Ramos (cell line): ENCODE data around the gene TSC22D4.
"Not testable (repeated sequence)": the region's sequence is repeated elsewhere in the genome, so short reads cannot be mapped to it uniquely, and the experiment has no call there.

Experiments
- in situ Hi-C: fragments of 300-500 bp; cut with MboI; formaldehyde crosslinking; loops from one replicate; pipeline ENCODE4 v1.14.3; 2022; ENCODE audit warnings: low sequenced_read_pairs; ENCODE audit not compliant: unreplicated experiment

Gene TSC22D4

DNA sequence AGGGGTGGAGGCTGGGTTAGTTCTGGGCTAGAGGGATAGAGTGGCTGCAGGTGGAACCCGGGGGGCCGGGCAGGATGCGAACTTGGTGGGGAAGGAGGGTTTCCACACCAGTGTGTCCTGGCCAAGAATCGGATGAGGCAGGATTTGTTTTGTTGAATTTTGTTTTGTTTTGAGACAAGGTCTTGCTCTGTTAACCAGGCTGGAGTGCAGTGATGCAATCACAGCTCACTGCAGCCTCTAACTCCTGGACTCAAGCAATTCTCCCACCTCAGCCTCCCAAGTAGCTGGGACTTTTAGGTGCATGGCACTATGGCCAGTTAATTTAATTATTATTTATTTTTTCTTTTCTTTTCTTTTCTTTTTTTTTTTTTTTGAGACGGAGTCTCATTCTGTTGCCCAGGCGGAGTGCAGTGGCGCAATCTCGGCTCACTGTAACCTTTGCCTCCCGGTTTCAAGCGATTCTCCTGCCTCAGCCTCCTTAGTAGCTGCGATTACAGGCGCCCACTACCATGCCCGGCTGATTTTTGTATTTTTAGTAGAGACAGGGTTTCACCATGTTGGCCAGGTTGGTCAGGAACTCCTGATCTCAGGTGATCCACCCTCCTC is 29.7 kb downstream of the TSC22D4 start:
- in situ Hi-C loops: no loop called here

GRCh38 chr7:100447363-100447762 is 31.7 kb downstream of the TSC22D4 start:
- in situ Hi-C loops: not testable (repeated sequence)

- in situ Hi-C loops: no loop called here
Measured at GRCh38 chr7:100446040-100446439, 33.0 kb downstream of the TSC22D4 start.

- in situ Hi-C loops: no loop called here
Measured at GRCh38 chr7:100444311-100445278, 34.4 kb downstream of the TSC22D4 start.

GRCh38 chr7:100443096-100443840 is 35.7 kb downstream of the TSC22D4 start:
- in situ Hi-C loops: no loop called here

GRCh38 chr7:100441641-100442535 is 37.1 kb downstream of the TSC22D4 start:
- in situ Hi-C loops: no loop called here

GRCh38 chr7:100439244-100439643 is 39.8 kb downstream of the TSC22D4 start:
- in situ Hi-C loops: not testable (repeated sequence)

- in situ Hi-C loops: not testable (repeated sequence)
Measured at GRCh38 chr7:100438731-100439130, 40.3 kb downstream of the TSC22D4 start.

GRCh38 chr7:100438172-100438571 is 40.8 kb downstream of the TSC22D4 start:
- in situ Hi-C loops: no loop called here

- in situ Hi-C loops: no loop called here
Measured at GRCh38 chr7:100437150-100438100, 41.6 kb downstream of the TSC22D4 start.

DNA sequence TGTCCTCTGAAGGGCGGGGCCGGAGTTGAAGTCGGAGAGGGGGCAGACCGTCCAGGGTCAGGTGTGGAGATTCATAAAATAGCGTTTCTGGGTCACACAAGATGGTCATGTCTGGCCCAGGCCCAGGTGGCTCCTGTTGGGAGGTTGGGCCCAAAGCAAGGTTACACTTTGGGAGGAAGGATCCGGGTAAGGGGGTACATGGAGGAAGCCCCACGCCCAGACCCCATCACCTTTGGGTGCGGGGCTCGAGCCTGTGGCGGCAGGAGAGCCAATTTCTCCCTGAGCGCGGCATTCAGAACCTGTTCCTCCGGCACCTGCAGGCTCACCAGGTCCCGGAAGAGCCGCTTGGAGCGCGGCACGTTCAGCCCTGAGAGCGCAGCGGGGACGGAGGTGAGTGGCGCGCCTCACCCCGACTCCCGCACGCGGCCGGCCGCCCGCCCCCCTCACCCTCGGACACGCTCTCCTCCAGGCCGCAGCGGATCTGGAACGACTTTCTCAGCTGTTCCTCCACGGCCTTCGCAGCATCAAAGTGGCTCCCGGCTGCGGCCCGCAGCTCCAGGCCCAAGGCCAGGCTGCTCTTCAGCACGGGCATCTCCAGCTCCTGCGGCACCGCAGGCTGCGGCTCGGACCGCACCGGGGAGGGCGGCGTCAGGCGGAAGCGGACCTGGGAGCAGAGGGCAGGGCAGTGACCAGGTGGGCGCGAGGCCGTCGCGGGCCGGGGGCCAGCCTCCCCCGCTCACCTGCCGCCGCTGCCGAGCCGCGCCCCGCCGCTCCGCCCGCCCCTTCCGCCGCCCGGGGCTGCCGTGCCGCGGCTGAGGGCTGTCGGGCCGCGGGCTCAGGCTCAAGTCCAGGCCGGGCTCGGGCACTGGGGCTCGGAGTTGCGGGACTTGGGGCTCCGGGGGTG is 43.4 kb downstream of the TSC22D4 start:
- in situ Hi-C loops: no loop called here

DNA sequence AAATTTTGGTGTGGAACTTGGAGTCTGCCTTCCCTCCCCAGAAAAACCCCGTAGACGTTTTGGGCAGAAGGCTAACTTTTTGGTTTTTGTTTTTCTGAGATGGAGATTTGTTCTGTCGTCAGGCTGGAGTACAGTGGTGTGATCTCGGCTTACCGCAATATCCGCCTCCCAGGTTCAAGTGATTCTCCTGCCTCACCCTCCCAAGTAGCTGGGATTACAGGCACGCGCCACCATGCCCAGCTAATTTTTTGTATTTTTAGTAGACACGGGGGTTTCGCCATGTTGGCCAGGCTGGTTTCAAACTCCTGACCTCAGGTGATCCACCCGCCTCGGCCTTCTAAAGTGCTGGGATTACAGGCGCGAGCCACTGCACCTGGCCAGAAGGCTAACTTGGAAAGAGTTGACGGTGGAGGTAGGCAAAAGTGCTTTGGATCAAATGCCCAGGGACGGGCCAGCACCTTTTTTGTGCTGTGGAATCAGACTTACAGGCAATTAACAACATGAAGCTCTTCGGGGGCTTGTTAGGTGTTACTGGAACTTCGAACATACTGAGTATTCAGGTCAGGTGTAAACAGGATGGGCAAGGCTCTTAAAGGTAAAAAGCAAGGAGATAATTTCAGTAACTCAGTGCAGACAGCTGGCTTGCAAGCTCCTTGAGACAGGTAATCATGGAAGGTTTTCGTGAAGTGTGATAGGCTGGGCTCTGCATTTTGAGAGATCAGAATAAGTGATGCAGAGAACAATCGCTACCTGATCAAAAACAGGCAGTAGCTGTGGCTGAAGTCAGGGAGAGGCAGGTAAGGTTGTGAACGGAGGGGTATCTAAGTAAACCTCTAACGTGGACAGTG is 44.5 kb downstream of the TSC22D4 start:
- in situ Hi-C loops: no loop called here

GRCh38 chr7:100433592-100434296 is 45.3 kb downstream of the TSC22D4 start:
- in situ Hi-C loops: no loop called here

GRCh38 chr7:100433276-100433591 is 45.8 kb downstream of the TSC22D4 start:
- in situ Hi-C loops: no loop called here

DNA sequence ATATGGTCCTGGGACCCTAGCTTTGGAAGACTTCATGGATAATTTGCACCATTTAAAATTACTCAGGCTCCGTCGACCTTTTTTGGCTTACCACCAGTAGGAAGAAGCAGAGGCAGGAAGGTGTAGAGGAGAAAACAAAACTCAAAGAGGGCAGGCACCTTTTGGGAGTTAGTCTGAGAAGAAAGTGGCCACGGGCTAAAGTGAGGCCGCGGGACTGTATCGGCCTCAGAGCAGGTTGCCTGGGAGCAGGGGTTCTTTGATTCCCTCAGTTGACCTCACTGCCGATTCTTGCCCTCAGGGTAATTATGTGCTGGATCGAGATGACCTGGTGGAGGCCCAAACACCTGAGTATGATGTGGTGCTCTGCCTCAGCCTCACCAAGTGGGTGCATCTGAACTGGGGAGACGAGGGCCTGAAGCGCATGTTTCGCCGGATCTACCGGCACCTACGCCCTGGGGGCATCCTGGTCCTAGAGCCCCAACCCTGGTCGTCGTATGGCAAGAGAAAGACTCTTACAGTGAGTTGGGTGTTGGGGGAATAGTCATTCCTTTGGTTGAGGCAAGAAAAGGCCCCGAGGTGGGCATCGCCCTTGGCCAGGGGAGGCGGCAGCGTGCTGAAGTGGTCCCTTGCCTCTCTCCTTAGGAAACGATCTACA is 46.3 kb downstream of the TSC22D4 start:
- in situ Hi-C loops: no loop called here

- in situ Hi-C loops: no loop called here
Measured at GRCh38 chr7:100432053-100432452, 47.0 kb downstream of the TSC22D4 start.
